Hepatocyte (in vitro differentiated cells): Measurements from ENCODE around the gene ADGRA1. TPM values are rescaled to one million over a fixed set of nuclear protein-coding genes. Genes with fewer than 3 reads are reported as not detected.
A peak's percentile ranks its signal among the peaks of the same experiment; 100 is the strongest.

Experiments
- DNase-seq: peaks from one replicate; pipeline ENCODE4 v3.0.0-alpha.2; 2016; ENCODE audit warnings: low spot score
- H2AFZ ChIP-seq: fragments of 200-600 bp; sonication (generic); 2 replicates; pipeline ENCODE4 v1.6.0; 2016; ENCODE audit warnings: antibody characterized with exemption, mild to moderate bottlenecking
- H3K27ac ChIP-seq: fragments of 200-600 bp; sonication (generic); 2 replicates; pipeline ENCODE4 v1.5.1; 2016; ENCODE audit warnings: mild to moderate bottlenecking
- H3K27me3 ChIP-seq: fragments of 200-600 bp; sonication (generic); 2 replicates; pipeline ENCODE4 v1.6.1; 2016
- H3K36me3 ChIP-seq: fragments of 200-600 bp; sonication (generic); replicated peaks from 2 replicates; pipeline ENCODE4 v1.5.1; 2016; ENCODE audit warnings: low read depth; ENCODE audit not compliant: insufficient read depth
- H3K4me1 ChIP-seq: fragments of 200-600 bp; sonication (generic); 2 replicates; pipeline ENCODE4 v1.5.1; 2016; ENCODE audit warnings: mild to moderate bottlenecking, moderate library complexity; ENCODE audit not compliant: insufficient read depth
- H3K4me2 ChIP-seq: fragments of 200-600 bp; sonication (generic); 2 replicates; pipeline ENCODE4 v1.6.0; 2016
- H3K4me3 ChIP-seq: fragments of 200-600 bp; sonication (generic); 2 replicates; pipeline ENCODE4 v1.5.1; 2016; ENCODE audit warnings: mild to moderate bottlenecking
- H3K79me2 ChIP-seq: fragments of 200-600 bp; sonication (generic); 2 replicates; pipeline ENCODE4 v1.6.0; 2017; ENCODE audit warnings: mild to moderate bottlenecking
- H3K9me2 ChIP-seq: fragments of 200-600 bp; sonication (generic); replicated peaks from 2 replicates; pipeline ENCODE4 v1.6.0; 2017; ENCODE audit warnings: mild to moderate bottlenecking; ENCODE audit not compliant: insufficient read depth
- H3K9me3 ChIP-seq: fragments of 200-600 bp; sonication (generic); 2 replicates; pipeline ENCODE4 v1.5.1; 2016; ENCODE audit warnings: low read depth, mild to moderate bottlenecking
- H4K20me1 ChIP-seq: fragments of 200-600 bp; sonication (generic); 2 replicates; pipeline ENCODE4 v1.6.0; 2016; ENCODE audit warnings: mild to moderate bottlenecking; ENCODE audit not compliant: insufficient read depth, poor library complexity, severe bottlenecking
- EZH2 ChIP-seq: fragments of 200-600 bp; sonication (generic); IDR thresholded peaks from 2 replicates; pipeline ENCODE4 v1.6.1; 2016; ENCODE audit warnings: antibody characterized with exemption, mild to moderate bottlenecking, borderline replicate concordance
- EZH2phosphoT487 ChIP-seq: fragments of 200-600 bp; sonication (generic); IDR thresholded peaks from one replicate; pipeline ENCODE4 v1.6.1; 2018; ENCODE audit warnings: antibody characterized with exemption, mild to moderate bottlenecking, low read depth, moderate library complexity; ENCODE audit not compliant: unreplicated experiment, severe bottlenecking
- WGBS: methylation state at CpG from one replicate; pipeline ENCODE4 v1.1.6; 2016; ENCODE audit warnings: low lambda C conversion rate; ENCODE audit errors: missing lambda C conversion rate; 5-methylcytosine and 5-hydroxymethylcytosine counted together
- polyA plus RNA-seq: library from polyadenylated mRNA; unstranded; fragments of >200 nt; fragmentation: Nextera tagmentation; extraction: Ambion mirVana; gene quantifications from 2 replicates; pipeline ENCODE4 v1.2.1, GENCODE V29; 2016
- total RNA-seq: library from RNA; depleted of rRNA; stranded (reverse); fragments of >200 nt; gene quantifications from 2 replicates; pipeline ENCODE4 v1.2.3, GENCODE V29; 2014
- TF ChIP-seq, protein P1 (sequence below): fragments of 200-600 bp; sonication (generic); IDR thresholded peaks from 2 replicates; pipeline ENCODE4 v1.5.1; 2016; ENCODE audit warnings: antibody characterized with exemption, mild to moderate bottlenecking; ENCODE audit not compliant: poor library complexity

ADGRA1 gene
- total and polyA plus RNA-seq, 2 experiments from 2014 or later, result 0.47 TPM; not detected in 1

DNA sequence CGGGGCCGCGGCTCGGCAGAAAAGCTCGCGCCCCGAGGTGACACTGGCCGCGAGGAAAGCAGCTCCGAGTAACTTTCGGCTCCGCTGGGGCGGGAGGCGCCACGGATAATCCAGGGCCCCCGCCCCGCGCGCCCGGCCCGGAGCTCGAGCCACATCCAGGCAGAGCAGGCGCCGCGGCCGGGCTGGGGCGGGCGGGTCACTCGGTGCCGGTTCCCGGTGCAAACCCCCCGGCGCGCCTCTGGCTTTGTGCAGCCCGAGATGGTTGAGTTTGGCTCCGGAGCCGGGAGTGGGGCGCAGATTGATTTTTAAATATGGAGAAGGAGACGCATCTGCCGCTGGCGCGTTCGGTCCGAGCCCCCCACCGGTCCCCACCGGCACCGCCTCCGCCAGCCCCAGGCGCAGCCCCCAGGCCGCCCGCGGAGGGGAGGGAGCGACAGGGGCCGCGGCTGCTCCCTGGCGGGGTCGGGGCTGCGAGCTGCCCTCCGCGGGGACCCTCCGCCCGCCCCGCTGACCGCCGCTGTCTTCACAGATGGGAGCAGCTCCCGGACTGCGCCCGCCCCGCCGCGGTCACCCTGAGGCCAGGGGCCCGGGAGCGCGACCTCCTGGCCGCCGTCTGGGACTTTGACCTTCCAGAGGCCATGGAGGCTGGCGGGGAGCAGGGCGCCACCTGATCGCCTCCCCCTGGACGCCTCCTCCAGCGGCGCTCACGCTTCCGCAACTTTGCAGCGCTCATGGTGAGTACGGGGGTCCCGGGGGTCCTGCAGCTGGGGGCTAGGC lies 643 bp downstream of the ADGRA1 start:
- no peak overlapping the region for H3K27ac ChIP-seq
- no peak overlapping the region for H3K4me3 ChIP-seq
- no peaks in the 10 kb centered on the region for H3K79me2 ChIP-seq
- WGBS, result 3% methylated on average over 32 of the region's 87 CpGs
- H4K20me1 ChIP-seq, result no peaks in the 10 kb centered on the region
- no peak for DNase-seq
- no peaks in the 10 kb centered on the region for H3K4me1 ChIP-seq
- no peaks in the 10 kb centered on the region for H3K9me2 ChIP-seq
- H3K27me3 ChIP-seq, result peaks cover 50% of the 10 kb centered on the region
- H3K36me3 ChIP-seq, result no peaks in the 10 kb centered on the region
- no peaks in the 10 kb centered on the region for H3K9me3 ChIP-seq
- H3K4me2 ChIP-seq, result peak overlapping the region; percentile 89
- no peak overlapping the region for H2AFZ ChIP-seq
- TF ChIP-seq EZH2phosphoT487, result no peak
- peak; percentile 90 for TF ChIP-seq EZH2

DNA sequence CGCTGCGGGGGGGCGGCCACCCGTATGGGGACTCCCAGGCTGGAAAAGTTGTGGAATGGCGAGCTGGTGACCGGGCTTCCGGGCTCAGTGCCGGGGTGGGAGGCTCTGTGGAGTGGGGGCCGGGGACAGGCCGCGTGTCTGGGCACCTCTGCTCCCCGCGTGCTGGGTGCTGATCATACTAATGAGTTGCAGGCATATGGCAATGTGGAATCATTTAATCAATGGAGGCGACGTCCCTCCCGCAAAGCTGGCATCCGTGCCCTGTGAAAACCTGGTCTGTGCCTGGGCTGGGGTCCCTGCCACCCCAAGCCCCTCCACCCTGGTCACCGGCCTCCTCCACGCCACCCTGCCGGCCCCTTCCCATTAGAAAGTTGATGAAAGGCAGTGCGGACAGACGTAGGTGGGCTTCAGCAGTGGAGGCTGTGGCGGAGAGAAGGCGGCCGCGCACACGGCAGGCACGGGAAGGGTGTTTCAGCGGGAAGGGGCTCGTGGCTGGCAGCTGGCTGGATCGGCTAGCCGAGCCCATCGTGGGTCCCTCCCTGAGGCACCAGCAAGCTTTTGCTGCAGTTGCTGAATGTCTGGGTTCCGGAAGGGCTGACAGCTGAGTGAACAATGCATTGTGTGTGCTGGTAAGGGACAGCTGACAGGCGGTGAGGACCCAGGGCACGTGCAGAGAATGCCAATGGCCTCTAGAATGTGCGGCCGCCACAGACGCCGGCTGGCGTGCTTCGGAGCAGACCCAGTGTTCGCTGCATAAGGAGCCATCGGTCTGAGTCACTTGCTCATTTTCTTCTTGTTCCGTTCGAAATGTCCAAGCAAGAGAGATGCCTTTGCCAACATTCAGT lies 1.5 kb downstream of the ADGRA1 start:
- Histone ChIP-seq H3K9me2 (no peaks in the 10 kb centered on the region), H4K20me1 (no peaks in the 10 kb centered on the region), H3K4me2 (peak overlapping the region; percentile 89), H3K4me3 (no peak overlapping the region), H3K27ac (no peak overlapping the region), H3K4me1 (no peaks in the 10 kb centered on the region), H2AFZ (no peak overlapping the region), H3K9me3 (no peaks in the 10 kb centered on the region), H3K36me3 (no peaks in the 10 kb centered on the region), H3K27me3 (peaks cover 50% of the 10 kb centered on the region), H3K79me2 (no peaks in the 10 kb centered on the region)
- WGBS, result 80% methylated on average over 37 of the region's 46 CpGs
- DNase-seq, result no peak
- no peak for TF ChIP-seq EZH2phosphoT487
- no peak for TF ChIP-seq EZH2
- TF ChIP-seq, protein P1, sequence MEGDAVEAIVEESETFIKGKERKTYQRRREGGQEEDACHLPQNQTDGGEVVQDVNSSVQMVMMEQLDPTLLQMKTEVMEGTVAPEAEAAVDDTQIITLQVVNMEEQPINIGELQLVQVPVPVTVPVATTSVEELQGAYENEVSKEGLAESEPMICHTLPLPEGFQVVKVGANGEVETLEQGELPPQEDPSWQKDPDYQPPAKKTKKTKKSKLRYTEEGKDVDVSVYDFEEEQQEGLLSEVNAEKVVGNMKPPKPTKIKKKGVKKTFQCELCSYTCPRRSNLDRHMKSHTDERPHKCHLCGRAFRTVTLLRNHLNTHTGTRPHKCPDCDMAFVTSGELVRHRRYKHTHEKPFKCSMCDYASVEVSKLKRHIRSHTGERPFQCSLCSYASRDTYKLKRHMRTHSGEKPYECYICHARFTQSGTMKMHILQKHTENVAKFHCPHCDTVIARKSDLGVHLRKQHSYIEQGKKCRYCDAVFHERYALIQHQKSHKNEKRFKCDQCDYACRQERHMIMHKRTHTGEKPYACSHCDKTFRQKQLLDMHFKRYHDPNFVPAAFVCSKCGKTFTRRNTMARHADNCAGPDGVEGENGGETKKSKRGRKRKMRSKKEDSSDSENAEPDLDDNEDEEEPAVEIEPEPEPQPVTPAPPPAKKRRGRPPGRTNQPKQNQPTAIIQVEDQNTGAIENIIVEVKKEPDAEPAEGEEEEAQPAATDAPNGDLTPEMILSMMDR, result no peak

DNA sequence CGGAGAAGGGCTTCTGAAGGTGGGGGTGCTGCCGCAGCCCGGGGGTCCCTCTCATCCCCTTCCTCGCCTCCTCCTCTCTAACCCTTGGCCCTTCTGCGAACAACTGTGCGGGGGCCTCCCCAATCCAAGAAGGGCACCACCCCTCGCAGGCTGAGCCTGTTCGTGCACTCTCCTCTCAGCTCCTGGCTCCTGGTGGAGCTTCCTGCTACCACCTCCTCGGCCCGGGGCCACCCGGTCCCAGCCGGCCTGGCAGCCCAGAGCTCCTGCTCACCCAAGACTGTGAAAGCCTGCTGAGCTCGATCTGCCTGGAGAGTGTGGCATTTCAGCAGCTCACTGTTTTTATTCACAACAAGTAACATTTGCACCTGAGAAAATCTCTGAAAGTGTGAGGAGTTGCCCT lies 2.4 kb downstream of the ADGRA1 start:
- Histone ChIP-seq H3K4me1 (no peaks in the 10 kb centered on the region), H4K20me1 (no peaks in the 10 kb centered on the region), H3K9me3 (no peaks in the 10 kb centered on the region), H3K27ac (no peak overlapping the region), H3K4me3 (no peak overlapping the region), H3K36me3 (no peaks in the 10 kb centered on the region), H3K4me2 (no peak overlapping the region), H3K9me2 (no peaks in the 10 kb centered on the region), H3K27me3 (peaks cover 50% of the 10 kb centered on the region), H2AFZ (no peak overlapping the region), H3K79me2 (no peaks in the 10 kb centered on the region)
- WGBS, result 65% methylated on average over 12 of the region's 13 CpGs
- TF ChIP-seq EZH2, result no peak
- TF ChIP-seq, protein P1, result no peak
- no peak for TF ChIP-seq EZH2phosphoT487
- no peak for DNase-seq

DNA sequence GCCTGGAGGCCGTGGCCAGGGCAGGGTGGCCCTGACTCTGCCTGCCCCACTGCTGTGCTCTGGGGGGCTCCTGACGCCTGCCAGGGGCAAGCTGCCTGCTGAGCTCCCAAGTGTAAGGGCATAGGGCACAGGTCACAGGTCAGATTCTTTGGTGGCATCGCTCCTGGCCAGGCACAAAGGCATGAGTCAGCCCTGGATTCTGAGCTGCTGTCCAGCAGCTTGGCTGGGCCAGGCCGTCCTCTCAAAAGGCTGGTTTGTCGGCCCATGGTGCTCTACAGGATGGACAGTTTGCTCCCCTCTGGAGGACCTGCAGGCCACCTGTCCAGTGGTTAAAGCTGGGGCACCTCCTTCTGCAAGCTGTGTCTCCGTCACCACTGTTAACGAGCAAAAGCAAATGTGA lies 2.9 kb downstream of the ADGRA1 start:
- Histone ChIP-seq H2AFZ (no peak overlapping the region), H3K9me3 (no peaks in the 10 kb centered on the region), H4K20me1 (no peaks in the 10 kb centered on the region), H3K4me1 (no peaks in the 10 kb centered on the region), H3K9me2 (no peaks in the 10 kb centered on the region), H3K27ac (no peak overlapping the region), H3K36me3 (no peaks in the 10 kb centered on the region), H3K4me3 (no peak overlapping the region), H3K79me2 (no peaks in the 10 kb centered on the region), H3K27me3 (peaks cover 48% of the 10 kb centered on the region), H3K4me2 (no peak overlapping the region)
- DNase-seq, result no peak
- TF ChIP-seq EZH2phosphoT487 (no peak), EZH2 (no peak)
- TF ChIP-seq, protein P1, result no peak
- WGBS, result 87% methylated on average over 7 of the region's 7 CpGs
